OCI-LY3 (cell line): ENCODE results near the gene CLEC3A.

Source experiments
- CTCF ChIP-seq: fragments of 200-600, 300-600 bp; sonication (generic); IDR thresholded peaks from 2 replicates; pipeline ENCODE4 v1.5.1; 2014; ENCODE audit warnings: antibody characterized with exemption, low read length, low read depth
- EZH2phosphoT487 ChIP-seq: fragments of 200-600 bp; shearing (Covaris generic); IDR thresholded peaks from 2 replicates; pipeline ENCODE4 v1.6.1; 2018; ENCODE audit warnings: antibody characterized with exemption, mixed run types, low read depth

GRCh38 chr16:77986011-77986740 is 36.2 kb upstream of the CLEC3A start:
- TF ChIP-seq CTCF, result no peak
- TF ChIP-seq EZH2phosphoT487, result no peak
